B cell (primary cell): ENCODE data around the gene COQ3. TPM values are rescaled to one million over a fixed set of nuclear protein-coding genes. Genes with fewer than 3 reads are reported as not detected.
A peak's percentile ranks its signal among the peaks of the same experiment; 100 is the strongest.

Experiments used
- ATAC-seq: fragments of 200-7000 bp; cut with Tn5 transposase; one replicate; pipeline ENCODE4 v1.10.0; 2021; ENCODE audit warnings: low read depth, mild to moderate bottlenecking, moderate number of reproducible peaks, moderate library complexity
- CTCF ChIA-PET: fragments of 350-600 bp; sonication (Branson Sonifier 250); formaldehyde crosslinking; loops from one replicate; lab custom pipeline; 2021; ENCODE audit warnings: antibody characterized with exemption, inconsistent platforms; lab: Charles Lee
- POLR2A ChIA-PET: fragments of 350-600 bp; sonication (Branson Sonifier 250); formaldehyde crosslinking; loops from one replicate; lab custom pipeline; 2021; ENCODE audit warnings: antibody characterized with exemption; lab: Charles Lee
- DNase-seq: peaks from one replicate; pipeline ENCODE4 v3.0.0; 2013
- H2AFZ ChIP-seq: 2 replicates; pipeline ENCODE4 v1.6.1; 2012; ENCODE audit warnings: mild to moderate bottlenecking, low read depth, low read length; ENCODE audit not compliant: insufficient read depth, poor library complexity, severe bottlenecking
- H3K27ac ChIP-seq, 2 donors: 1 replicate in 1 of 2; 2 replicates in 1 of 2; pipeline ENCODE4 v1.5.1; 2012 to 2013; ENCODE audit warnings: low read length in 2 of 2, mild to moderate bottlenecking in 2 of 2, moderate library complexity in 1 of 2
- H3K27me3 ChIP-seq, 4 experiments: fragments of 200-600 bp in 1 of 4; sonication (generic) in 1 of 4; replicated peaks in 1 of 4; 1 replicate in 2 of 4; 2 replicates in 2 of 4; pipeline versions ENCODE4 v1.6.1 to v1.7.0; 2013 to 2016; ENCODE audit warnings: low read length in 3 of 4, mild to moderate bottlenecking in 2 of 4, mixed read lengths in 1 of 4, moderate library complexity in 1 of 4; ENCODE audit not compliant: insufficient read depth in 4 of 4, control insufficient read depth in 3 of 4; ENCODE audit errors: control extremely low read depth in 1 of 4
- H3K36me3 ChIP-seq, 2 experiments: replicated peaks in 1 of 2; 1 replicate in 1 of 2; 2 replicates in 1 of 2; pipeline versions ENCODE4 v1.6.1 to v1.7.1; 2013; ENCODE audit warnings: low read length in 1 of 2; ENCODE audit not compliant: insufficient read depth in 2 of 2, control insufficient read depth in 1 of 2; ENCODE audit errors: control extremely low read depth in 1 of 2, extremely low read depth in 1 of 2
- H3K4me1 ChIP-seq, 2 donors: fragments of 200-600 bp in 1 of 2; sonication (generic) in 1 of 2; 1 replicate in 1 of 2; 2 replicates in 1 of 2; pipeline versions ENCODE4 v1.5.1 to v1.6.1; 2013 to 2017; ENCODE audit warnings: low read length in 2 of 2; ENCODE audit not compliant: control insufficient read depth in 2 of 2, insufficient read depth in 2 of 2
- H3K4me2 ChIP-seq: replicated peaks from 2 replicates; pipeline ENCODE3; 2012; ENCODE audit warnings: mild to moderate bottlenecking, low read depth, low read length; ENCODE audit not compliant: poor library complexity, severe bottlenecking
- H3K4me3 ChIP-seq, 5 experiments: fragments of 200-600 bp in 1 of 5; sonication (generic) in 1 of 5; 1 replicate in 3 of 5; 2 replicates in 2 of 5; pipeline versions ENCODE4 v1.5.1 to v1.7.0; 2011 to 2016; ENCODE audit warnings: low read length in 4 of 5, mild to moderate bottlenecking in 4 of 5, low read depth in 2 of 5, control low read depth in 1 of 5, moderate library complexity in 1 of 5; ENCODE audit not compliant: insufficient read depth in 1 of 5; ENCODE audit errors: control extremely low read depth in 1 of 5, extremely low read depth in 1 of 5
- H3K79me2 ChIP-seq: fragments of 200-600 bp; sonication (generic); one replicate; pipeline ENCODE4 v1.6.0; 2016; ENCODE audit warnings: low read length; ENCODE audit not compliant: control insufficient read depth, insufficient read depth
- H3K9ac ChIP-seq: fragments of 200-600 bp; sonication (generic); 2 replicates; pipeline ENCODE4 v1.6.1; 2017; ENCODE audit warnings: mild to moderate bottlenecking, low read length, moderate library complexity
- H3K9me3 ChIP-seq, 3 donors: one replicate each; pipeline versions ENCODE4 v1.6.1 to v1.7.1; 2013; ENCODE audit warnings: low read length in 2 of 3; ENCODE audit not compliant: control insufficient read depth in 2 of 3, insufficient read depth in 1 of 3; ENCODE audit errors: control extremely low read depth in 1 of 3
- H4K20me1 ChIP-seq: 2 replicates; pipeline ENCODE4 v1.6.0; 2012; ENCODE audit warnings: mild to moderate bottlenecking, low read length; ENCODE audit not compliant: insufficient read depth, control insufficient read depth, poor library complexity, severe bottlenecking
- H3K27ac Mint-ChIP-seq: one replicate; pipeline ENCODE4 v1.8.0; 2021; ENCODE audit warnings: mixed read lengths
- H3K27me3 Mint-ChIP-seq: one replicate; pipeline ENCODE4 v1.8.0; 2021; ENCODE audit warnings: mixed read lengths
- H3K4me1 Mint-ChIP-seq: one replicate; pipeline ENCODE4 v1.8.0; 2021; ENCODE audit warnings: mixed read lengths
- H3K4me3 Mint-ChIP-seq: one replicate; pipeline ENCODE4 v1.8.0; 2021; ENCODE audit warnings: mixed read lengths
- H3K9me3 Mint-ChIP-seq: one replicate; pipeline ENCODE4 v1.8.0; 2022; ENCODE audit warnings: mixed read lengths; ENCODE audit not compliant: insufficient read depth
- EZH2 ChIP-seq: IDR thresholded peaks from 2 replicates; pipeline ENCODE4 v1.6.1; 2012; ENCODE audit warnings: borderline replicate concordance, low read depth, mild to moderate bottlenecking, moderate library complexity, low read length; ENCODE audit not compliant: insufficient read depth, poor library complexity, severe bottlenecking
- WGBS: methylation state at CpG from one replicate; pipeline ENCODE4 v1.1.5; 2013; ENCODE audit warnings: missing lambda C conversion rate; ENCODE audit not compliant: insufficient coverage; 5-methylcytosine and 5-hydroxymethylcytosine counted together
- intact Hi-C: fragments of 100-400 bp; cut with micrococcal nuclease; formaldehyde crosslinking; loops from one replicate; pipeline ENCODE4 v1.10.0; 2022
- polyA plus RNA-seq: library from polyadenylated mRNA; depleted of rRNA; stranded (reverse); fragments of >200 nt; gene quantifications from 2 replicates; pipeline ENCODE4 v1.2.3, GENCODE V29; 2012
- total RNA-seq, 2 donors: library from RNA; stranded (reverse); fragments of 120-200 nt in 1 of 2; gene quantifications; 1 replicate in 1 of 2; 2 replicates in 1 of 2; pipeline versions ENCODE4 v1.2.3 to v1.2.4, GENCODE V29; 2013 to 2022
- TF ChIP-seq, protein P1 (sequence below): fragments of 200-600 bp; IDR thresholded peaks from one replicate; pipeline ENCODE4 v1.8.0; 2022; ENCODE audit warnings: antibody characterized with exemption, mild to moderate bottlenecking

Gene COQ3
- total and polyA plus RNA-seq, 2 donors (not counting 1 experiment from before 2014, with no cell fraction given) = 2.9 to 3.1 TPM

DNA sequence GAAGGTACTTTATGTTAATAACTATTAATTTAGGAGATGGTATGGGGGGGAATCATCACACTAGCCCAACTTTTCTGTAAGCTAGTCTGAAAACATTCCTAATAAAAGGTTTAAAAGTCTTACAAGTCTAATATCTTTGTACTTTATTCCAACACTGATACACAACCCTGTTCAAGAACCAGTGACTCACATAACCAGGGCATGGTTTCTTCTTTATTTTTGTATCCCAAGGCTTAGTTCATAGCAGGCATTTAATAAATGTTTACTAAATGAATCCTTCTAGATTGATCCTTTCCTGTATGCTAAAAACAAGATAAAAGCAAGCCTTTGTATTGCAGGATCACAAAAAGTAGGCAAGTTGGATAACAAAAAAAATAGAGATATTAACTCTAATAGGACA is 21.5 kb upstream of the COQ3 start:
- Mint-ChIP-seq H3K27ac (no peak overlapping the region), H3K4me1 (peaks cover 47% of the 10 kb centered on the region), H3K4me3 (no peak overlapping the region), H3K9me3 (no peaks in the 10 kb centered on the region), H3K27me3 (no peaks in the 10 kb centered on the region)
- H3K4me2 ChIP-seq = no peak overlapping the region
- H3K79me2 ChIP-seq = peaks cover 97% of the 10 kb centered on the region
- peak overlapping the region in 1 of 2 donors; percentile 30 for H3K27ac ChIP-seq
- peaks cover 91% of the 10 kb centered on the region for H4K20me1 ChIP-seq
- no peak overlapping the region for H3K4me3 ChIP-seq
- peaks cover 11 to 24% of the 10 kb centered on the region in 2 donors for H3K4me1 ChIP-seq
- ATAC-seq (no peak), DNase-seq (no peak)
- peaks cover 14 to 43% of the 10 kb centered on the region in 2 experiments for H3K36me3 ChIP-seq
- TF ChIP-seq, protein P1, sequence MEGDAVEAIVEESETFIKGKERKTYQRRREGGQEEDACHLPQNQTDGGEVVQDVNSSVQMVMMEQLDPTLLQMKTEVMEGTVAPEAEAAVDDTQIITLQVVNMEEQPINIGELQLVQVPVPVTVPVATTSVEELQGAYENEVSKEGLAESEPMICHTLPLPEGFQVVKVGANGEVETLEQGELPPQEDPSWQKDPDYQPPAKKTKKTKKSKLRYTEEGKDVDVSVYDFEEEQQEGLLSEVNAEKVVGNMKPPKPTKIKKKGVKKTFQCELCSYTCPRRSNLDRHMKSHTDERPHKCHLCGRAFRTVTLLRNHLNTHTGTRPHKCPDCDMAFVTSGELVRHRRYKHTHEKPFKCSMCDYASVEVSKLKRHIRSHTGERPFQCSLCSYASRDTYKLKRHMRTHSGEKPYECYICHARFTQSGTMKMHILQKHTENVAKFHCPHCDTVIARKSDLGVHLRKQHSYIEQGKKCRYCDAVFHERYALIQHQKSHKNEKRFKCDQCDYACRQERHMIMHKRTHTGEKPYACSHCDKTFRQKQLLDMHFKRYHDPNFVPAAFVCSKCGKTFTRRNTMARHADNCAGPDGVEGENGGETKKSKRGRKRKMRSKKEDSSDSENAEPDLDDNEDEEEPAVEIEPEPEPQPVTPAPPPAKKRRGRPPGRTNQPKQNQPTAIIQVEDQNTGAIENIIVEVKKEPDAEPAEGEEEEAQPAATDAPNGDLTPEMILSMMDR = no peak
- no peak for TF ChIP-seq EZH2
- CTCF ChIA-PET = no interaction called here
- H3K9ac ChIP-seq = no peak overlapping the region
- POLR2A ChIA-PET = no interaction called here
- H3K27me3 ChIP-seq = no peaks in the 10 kb centered on the region
- H2AFZ ChIP-seq = no peak overlapping the region
- H3K9me3 ChIP-seq = no peaks in the 10 kb centered on the region
- intact Hi-C loops = no loop called here

GRCh38 chr6:99412065-99412464 is 18.1 kb upstream of the COQ3 start:
- H3K79me2 ChIP-seq = peaks cover 64% of the 10 kb centered on the region
- H3K4me3 Mint-ChIP-seq = no peak overlapping the region

More at GRCh38 chr6:99412065-99412464, 18.1 kb upstream of the COQ3 start:
- H3K4me2 ChIP-seq = no peak overlapping the region
- H3K27me3 ChIP-seq = no peaks in the 10 kb centered on the region
- CTCF ChIA-PET = interaction anchor here (0.8 kb wide), 1 partner anchor 7 kb away, joined by 4 read pairs; no protein-coding TSS in a partner anchor
- no peak for ATAC-seq
- POLR2A ChIA-PET = no interaction called here
- peaks cover 0 to 4% of the 10 kb centered on the region in 2 donors for H3K4me1 ChIP-seq
- DNase-seq = no peak
- Mint-ChIP-seq H3K4me1 (peaks cover 25% of the 10 kb centered on the region), H3K9me3 (no peaks in the 10 kb centered on the region), H3K27me3 (no peaks in the 10 kb centered on the region), H3K27ac (no peak overlapping the region)
- peaks cover 88% of the 10 kb centered on the region for H4K20me1 ChIP-seq
- H3K9me3 ChIP-seq = no peaks in the 10 kb centered on the region
- intact Hi-C loops = no loop called here
- TF ChIP-seq, protein P1 = no peak
- no peak for TF ChIP-seq EZH2
- no peak overlapping the region for H3K27ac ChIP-seq
- WGBS = no CpG with 5 or more reads among the region's 1 CpG
- no peak overlapping the region for H3K4me3 ChIP-seq
- peaks cover 18 to 71% of the 10 kb centered on the region in 2 experiments for H3K36me3 ChIP-seq
- no peak overlapping the region for H2AFZ ChIP-seq
- no peak overlapping the region for H3K9ac ChIP-seq
